ENCODE data around the gene CFL1. TPM values are rescaled to one million over a fixed set of nuclear protein-coding genes. Genes with fewer than 3 reads are reported as not detected.

Gene CFL1
- total and polyA plus RNA-seq, 10 of the 15 experiments (the other 5 are each of a cell fraction or from before 2014, with no cell fraction given): 164 to 2,994 (median 1,500) TPM

GRCh38 chr11:65900125-65900898 lies 42.3 kb upstream of the CFL1 start, which contains the start of gene FOSL1 (continued):
- TF ChIP-seq SKIL (IDR thresholded peaks at IDR 0.05; ENCODE audit: low read depth, poor library complexity, severe bottlenecking): no peak
- TF ChIP-seq, protein P1, sequence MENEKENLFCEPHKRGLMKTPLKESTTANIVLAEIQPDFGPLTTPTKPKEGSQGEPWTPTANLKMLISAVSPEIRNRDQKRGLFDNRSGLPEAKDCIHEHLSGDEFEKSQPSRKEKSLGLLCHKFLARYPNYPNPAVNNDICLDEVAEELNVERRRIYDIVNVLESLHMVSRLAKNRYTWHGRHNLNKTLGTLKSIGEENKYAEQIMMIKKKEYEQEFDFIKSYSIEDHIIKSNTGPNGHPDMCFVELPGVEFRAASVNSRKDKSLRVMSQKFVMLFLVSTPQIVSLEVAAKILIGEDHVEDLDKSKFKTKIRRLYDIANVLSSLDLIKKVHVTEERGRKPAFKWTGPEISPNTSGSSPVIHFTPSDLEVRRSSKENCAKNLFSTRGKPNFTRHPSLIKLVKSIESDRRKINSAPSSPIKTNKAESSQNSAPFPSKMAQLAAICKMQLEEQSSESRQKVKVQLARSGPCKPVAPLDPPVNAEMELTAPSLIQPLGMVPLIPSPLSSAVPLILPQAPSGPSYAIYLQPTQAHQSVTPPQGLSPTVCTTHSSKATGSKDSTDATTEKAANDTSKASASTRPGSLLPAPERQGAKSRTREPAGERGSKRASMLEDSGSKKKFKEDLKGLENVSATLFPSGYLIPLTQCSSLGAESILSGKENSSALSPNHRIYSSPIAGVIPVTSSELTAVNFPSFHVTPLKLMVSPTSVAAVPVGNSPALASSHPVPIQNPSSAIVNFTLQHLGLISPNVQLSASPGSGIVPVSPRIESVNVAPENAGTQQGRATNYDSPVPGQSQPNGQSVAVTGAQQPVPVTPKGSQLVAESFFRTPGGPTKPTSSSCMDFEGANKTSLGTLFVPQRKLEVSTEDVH (IDR thresholded peaks at IDR 0.05; ENCODE audit: low read depth, partially characterized antibody): no peak
- TF ChIP-seq CEBPB (IDR thresholded peaks at IDR 0.05; ENCODE audit: borderline replicate concordance in 1 of 2, low read depth in 2 of 2, low read length in 2 of 2): no peak
- no peak for TF ChIP-seq RAD21 (IDR thresholded peaks at IDR 0.05; ENCODE audit: insufficient read depth, low read depth, low read length)
- TF ChIP-seq BRCA1 (IDR thresholded peaks at IDR 0.05; ENCODE audit: low read depth, low read length): no peak; the same call in 1 of the 2 replicates
- no peak; the same call in 1 of the 2 replicates for TF ChIP-seq NFIC (IDR thresholded peaks at IDR 0.05; ENCODE audit: low read depth, low read length)
- TF ChIP-seq HDAC6 (IDR thresholded peaks at IDR 0.05; ENCODE audit: unreplicated experiment): peak; percentile 20
- peak; percentile 54 for TF ChIP-seq TCF3 (IDR thresholded peaks at IDR 0.05; ENCODE audit: borderline replicate concordance, insufficient read depth, low read depth, low read length)
- no peak for TF ChIP-seq STAT3 (IDR thresholded peaks at IDR 0.05; ENCODE audit: low read depth, low read length)
- no peak for TF ChIP-seq ETV6 (conservative IDR thresholded peaks at IDR 0.05 in 1 of 2, IDR thresholded peaks at IDR 0.05 in 1 of 2; ENCODE audit: borderline replicate concordance in 1 of 2, low read depth in 1 of 2)
- no peak for TF ChIP-seq PBX3 (IDR thresholded peaks at IDR 0.05; ENCODE audit: insufficient replicate concordance, low read depth, low read length)
- TF ChIP-seq MYC (IDR thresholded peaks at IDR 0.05; ENCODE audit: insufficient read depth, insufficient read length, insufficient replicate concordance, low read length, severe bottlenecking): no peak
- TF ChIP-seq PKNOX1 (IDR thresholded peaks at IDR 0.05): peak; percentile 35; the same call in 1 of the 2 replicates
- no peak for TF ChIP-seq USF2 (IDR thresholded peaks at IDR 0.05; ENCODE audit: borderline replicate concordance, low read depth, low read length)
- no peak for TF ChIP-seq FOXM1 (IDR thresholded peaks at IDR 0.05; ENCODE audit: low read depth, low read length)
- TF ChIP-seq POLR2AphosphoS2 (IDR thresholded peaks at IDR 0.05; ENCODE audit: low read depth, low read length): no peak
- 0 out of 2 replicates have a peak, but pooled peaks have one; percentile 21 for TF ChIP-seq NR2C1 (IDR thresholded peaks at IDR 0.05)
- peak; percentile 54; the same call in 1 of the 2 replicates for TF ChIP-seq RUNX3 (IDR thresholded peaks at IDR 0.05; ENCODE audit: low read length)
- no peak for TF ChIP-seq ZNF384 (IDR thresholded peaks at IDR 0.05; ENCODE audit: borderline replicate concordance, low read depth, low read length)
- no peak for TF ChIP-seq ZSCAN29 (IDR thresholded peaks at IDR 0.05)

Measured in GM12878 (cell line).